ENCODE measurements around the gene CA12. TPM values are rescaled to one million over a fixed set of nuclear protein-coding genes. Genes with fewer than 3 reads are reported as not detected.

Gene CA12
- total and polyA plus RNA-seq, 9 of the 15 experiments (the other 6 are each of a cell fraction or from before 2014, with no cell fraction given), result 0.01 to 0.78 (median 0.15) TPM; not detected in 1

DNA sequence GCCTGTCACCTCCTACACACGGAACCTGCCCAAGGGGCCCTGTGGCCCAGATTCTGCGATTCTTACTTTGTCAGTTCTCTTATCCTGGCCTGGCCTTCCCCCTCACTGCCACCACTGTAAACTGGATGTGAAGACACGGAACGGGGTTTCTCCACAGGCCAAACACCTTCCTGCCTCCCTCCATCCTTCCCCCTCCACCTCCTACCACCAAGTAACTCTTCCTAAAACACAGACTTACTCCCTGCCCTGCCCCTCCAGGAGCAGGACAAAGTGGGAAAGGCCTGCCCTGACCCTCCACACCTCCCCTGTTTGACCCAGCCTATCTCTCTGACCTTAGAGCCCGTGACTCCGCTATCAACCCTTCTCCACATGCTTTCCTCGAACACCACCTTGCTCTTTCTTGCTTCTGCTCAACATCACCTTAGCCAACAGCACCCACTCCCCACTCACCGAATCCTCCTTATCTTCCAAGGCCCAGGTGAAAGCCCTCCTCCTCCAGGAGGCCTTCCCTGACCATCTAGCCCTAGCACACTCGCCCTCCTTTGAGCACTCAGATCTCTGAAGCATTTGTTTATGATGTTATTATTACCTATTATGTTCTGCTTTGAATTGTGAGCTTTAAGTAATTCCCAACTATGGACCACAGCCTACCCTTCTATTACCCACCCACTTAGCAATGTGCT is 7.6 kb downstream of the CA12 start (continued):
- TF ChIP-seq FOXA1 (IDR thresholded peaks at IDR 0.05; ENCODE audit: borderline replicate concordance), result no peak
- TF ChIP-seq, protein P1, sequence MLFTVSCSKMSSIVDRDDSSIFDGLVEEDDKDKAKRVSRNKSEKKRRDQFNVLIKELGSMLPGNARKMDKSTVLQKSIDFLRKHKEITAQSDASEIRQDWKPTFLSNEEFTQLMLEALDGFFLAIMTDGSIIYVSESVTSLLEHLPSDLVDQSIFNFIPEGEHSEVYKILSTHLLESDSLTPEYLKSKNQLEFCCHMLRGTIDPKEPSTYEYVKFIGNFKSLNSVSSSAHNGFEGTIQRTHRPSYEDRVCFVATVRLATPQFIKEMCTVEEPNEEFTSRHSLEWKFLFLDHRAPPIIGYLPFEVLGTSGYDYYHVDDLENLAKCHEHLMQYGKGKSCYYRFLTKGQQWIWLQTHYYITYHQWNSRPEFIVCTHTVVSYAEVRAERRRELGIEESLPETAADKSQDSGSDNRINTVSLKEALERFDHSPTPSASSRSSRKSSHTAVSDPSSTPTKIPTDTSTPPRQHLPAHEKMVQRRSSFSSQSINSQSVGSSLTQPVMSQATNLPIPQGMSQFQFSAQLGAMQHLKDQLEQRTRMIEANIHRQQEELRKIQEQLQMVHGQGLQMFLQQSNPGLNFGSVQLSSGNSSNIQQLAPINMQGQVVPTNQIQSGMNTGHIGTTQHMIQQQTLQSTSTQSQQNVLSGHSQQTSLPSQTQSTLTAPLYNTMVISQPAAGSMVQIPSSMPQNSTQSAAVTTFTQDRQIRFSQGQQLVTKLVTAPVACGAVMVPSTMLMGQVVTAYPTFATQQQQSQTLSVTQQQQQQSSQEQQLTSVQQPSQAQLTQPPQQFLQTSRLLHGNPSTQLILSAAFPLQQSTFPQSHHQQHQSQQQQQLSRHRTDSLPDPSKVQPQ (CRISPR knock-in tag; IDR thresholded peaks at IDR 0.05; ENCODE audit: borderline replicate concordance), result no peak
- TF ChIP-seq BHLHE40 (IDR thresholded peaks at IDR 0.05; ENCODE audit: low read length), result no peak
- TF ChIP-seq SMARCA5 (IDR thresholded peaks at IDR 0.05), result 0 out of 2 replicates have a peak, but pooled peaks have one; percentile 66

DNA sequence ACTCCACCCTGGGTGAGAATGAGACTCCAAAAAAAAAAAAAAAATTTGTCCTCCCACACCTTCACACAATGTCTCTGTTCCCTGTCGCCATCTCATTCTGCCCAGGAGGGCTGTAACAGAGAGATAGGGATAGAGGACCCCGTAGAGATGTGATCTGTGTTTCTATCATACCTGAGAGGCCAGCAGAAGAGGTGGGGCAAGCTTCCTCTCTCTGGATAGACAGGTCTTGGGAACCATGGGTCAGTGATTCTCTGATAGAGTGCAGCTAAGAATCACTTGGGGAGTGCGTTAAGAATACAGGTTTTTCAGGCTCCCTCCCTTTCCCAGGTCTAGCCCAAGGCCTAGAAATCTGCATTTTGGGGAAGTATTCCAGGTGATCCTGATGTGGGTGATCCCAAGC is 8.3 kb downstream of the CA12 start:
- peak; percentile 41; the same call in 1 of the 2 replicates for TF ChIP-seq CBFA2T3 (IDR thresholded peaks at IDR 0.05)
- TF ChIP-seq EP300 (IDR thresholded peaks at IDR 0.05; ENCODE audit: low read length), result no peak
- Histone ChIP-seq H3K9me3 (replicated peaks; ENCODE audit: control insufficient read depth, insufficient read depth, low read depth, low read length) (no peaks in the 10 kb centered on the region), H3K27me3 (ENCODE audit: control insufficient read depth in 2 of 2, insufficient read depth in 2 of 2, low read length in 2 of 2) (no peaks in the 10 kb centered on the region), H3K27ac (ENCODE audit: extremely low read depth, low read depth, low read length) (no peak overlapping the region), H3K4me1 (replicated peaks in 1 of 2; ENCODE audit: control insufficient read depth in 2 of 2, insufficient read depth in 2 of 2, low read length in 2 of 2) (peaks cover 32 to 43% of the 10 kb centered on the region in 2 experiments), H2AFZ (ENCODE audit: low read depth, low read length) (peak overlapping the region; percentile 53), H4K20me1 (replicated peaks; ENCODE audit: control insufficient read depth, insufficient read depth, low read length) (no peaks in the 10 kb centered on the region), H3K9ac (ENCODE audit: insufficient read depth in 1 of 2, low read depth in 2 of 2, low read length in 2 of 2) (no peak overlapping the region; a peak in 1 of 4 replicates), H3K4me3 (no peak overlapping the region), H3K79me2 (ENCODE audit: control insufficient read depth, insufficient read depth, low read length) (no peaks in the 10 kb centered on the region), H3K9me1 (ENCODE audit: control insufficient read depth, insufficient read depth, low read length) (no peaks in the 10 kb centered on the region), H3K4me2 (ENCODE audit: insufficient read depth, low read length) (no peak overlapping the region), H3K36me3 (ENCODE audit: control insufficient read depth, insufficient read depth, low read length) (no peaks in the 10 kb centered on the region)
- 15% methylated on average over 3 of the region's 3 CpGs for WGBS (ENCODE audit: insufficient coverage, low coverage, missing lambda C conversion rate)
- POLR2A ChIA-PET, result interaction anchor here (1.2 to 2.1 kb wide), 2 partner anchors 11 to 23 kb away, joined by 3 to 9 read pairs; no protein-coding TSS in a partner anchor
- FAIRE-seq (no peak), DNase-seq (ENCODE audit: extremely low read depth in 1 of 4, low spot score in 3 of 4) (peak in 2 of 4 experiments; percentile 43 to 54), ATAC-seq (no peak)
- intact Hi-C loops (cut with micrococcal nuclease) (no loop called here), in situ Hi-C loops (cut with MboI) (no loop called here)
- BruUV-seq (replicated peaks), result no TSS peak
- CTCF ChIA-PET (ENCODE audit: low intra/inter-chr PET ratio), result no interaction called here
